HL-60 (cell line): ENCODE measurements around the gene CLRN3.

ENCODE experiments used
- DNase-seq, 2 experiments: peaks; one replicate each; pipeline ENCODE4 v3.0.0-alpha.2; 2010 to 2020; ENCODE audit warnings: low read depth in 1 of 2, low spot score in 1 of 2
- H3K27ac ChIP-seq: fragments of 250-450 bp; sonication (Bioruptor Pico); replicated peaks from 2 replicates; pipeline ENCODE4 v1.5.1; 2020; ENCODE audit warnings: mild to moderate bottlenecking, moderate library complexity
- H3K27me3 ChIP-seq: fragments of 250-450 bp; sonication (Bioruptor Pico); 2 replicates; pipeline ENCODE4 v1.5.1; 2021; ENCODE audit warnings: mild to moderate bottlenecking, moderate library complexity; ENCODE audit not compliant: insufficient read depth, poor library complexity, severe bottlenecking
- H3K4me3 ChIP-seq: replicated peaks from 2 replicates; pipeline ENCODE4 v1.5.1; 2011; ENCODE audit warnings: mild to moderate bottlenecking, control low read depth, low read length; ENCODE audit not compliant: insufficient read depth
- CTCF ChIP-seq: IDR thresholded peaks from one replicate; pipeline ENCODE4 v1.5.1; 2011; ENCODE audit warnings: low read length, control low read depth, inconsistent platforms; ENCODE audit not compliant: insufficient read depth
- GABPA ChIP-seq: IDR thresholded peaks from 2 replicates; pipeline ENCODE4 v1.6.1; 2012; ENCODE audit warnings: low read depth
- POLR2AphosphoS5 ChIP-seq: IDR thresholded peaks from 2 replicates; pipeline ENCODE4 v1.6.1; 2012; ENCODE audit warnings: low read depth
- REST ChIP-seq: IDR thresholded peaks from 2 replicates; pipeline ENCODE4 v1.6.1; 2012; ENCODE audit warnings: low read depth; ENCODE audit not compliant: insufficient replicate concordance
- SPI1 ChIP-seq: IDR thresholded peaks from 2 replicates; pipeline ENCODE4 v1.6.1; 2012; ENCODE audit warnings: low read depth, mild to moderate bottlenecking, borderline replicate concordance

Gene CLRN3

GRCh38 chr10:127840884-127841283, 51.9 kb downstream of the CLRN3 start:
- H3K27ac ChIP-seq = no peak overlapping the region
- no peaks in the 10 kb centered on the region for H3K27me3 ChIP-seq

GRCh38 chr10:127836966-127837365, 55.8 kb downstream of the CLRN3 start:
- TF ChIP-seq REST (no peak), SPI1 (no peak)
- H3K27me3 ChIP-seq = no peaks in the 10 kb centered on the region
- no peak overlapping the region for H3K27ac ChIP-seq
- DNase-seq = no peak
- H3K4me3 ChIP-seq = no peak overlapping the region

More at GRCh38 chr10:127840884-127841283, 51.9 kb downstream of the CLRN3 start:
- TF ChIP-seq POLR2AphosphoS5 (no peak), REST (no peak), SPI1 (no peak), CTCF (no peak), GABPA (no peak)
- DNase-seq = no peak
- no peak overlapping the region for H3K4me3 ChIP-seq

- Histone ChIP-seq H3K4me3 (no peak overlapping the region), H3K27me3 (no peaks in the 10 kb centered on the region), H3K27ac (no peak overlapping the region)
- TF ChIP-seq POLR2AphosphoS5 = no peak
- TF ChIP-seq SPI1 = no peak
- no peak for TF ChIP-seq REST
- no peak for TF ChIP-seq CTCF
- TF ChIP-seq GABPA = no peak
- no peak for DNase-seq
Observed at GRCh38 chr10:127836176-127836575, 56.6 kb downstream of the CLRN3 start.

- Histone ChIP-seq H3K27me3 (no peaks in the 10 kb centered on the region), H3K27ac (no peak overlapping the region), H3K4me3 (no peak overlapping the region)
- no peak for DNase-seq
- TF ChIP-seq CTCF = no peak
- TF ChIP-seq POLR2AphosphoS5 = no peak
- TF ChIP-seq GABPA = no peak
- no peak for TF ChIP-seq REST
- TF ChIP-seq SPI1 = no peak
Observed at GRCh38 chr10:127834791-127835190, 58.0 kb downstream of the CLRN3 start.
